GM13977 (cell line): ENCODE measurements around the gene TBC1D22A.

Experiments used
- DNase-seq: peaks from one replicate; pipeline ENCODE4 v3.0.0; 2012; ENCODE audit warnings: low spot score
- CTCF ChIP-seq: IDR thresholded peaks from 2 replicates; pipeline ENCODE4 v1.5.1; 2012; ENCODE audit warnings: mild to moderate bottlenecking, control low read depth; ENCODE audit not compliant: insufficient read depth; ENCODE audit errors: extremely low read depth, missing control alignments
- in situ Hi-C: fragments of 300-500 bp; cut with MboI; formaldehyde crosslinking; loops from one replicate; pipeline ENCODE4 v1.12.0; 2022; ENCODE audit warnings: low sequenced_read_pairs, low pct_unique_long_range_greater_than_20kb, mixed read lengths, inconsistent platforms; ENCODE audit not compliant: unreplicated experiment

Gene TBC1D22A

DNA sequence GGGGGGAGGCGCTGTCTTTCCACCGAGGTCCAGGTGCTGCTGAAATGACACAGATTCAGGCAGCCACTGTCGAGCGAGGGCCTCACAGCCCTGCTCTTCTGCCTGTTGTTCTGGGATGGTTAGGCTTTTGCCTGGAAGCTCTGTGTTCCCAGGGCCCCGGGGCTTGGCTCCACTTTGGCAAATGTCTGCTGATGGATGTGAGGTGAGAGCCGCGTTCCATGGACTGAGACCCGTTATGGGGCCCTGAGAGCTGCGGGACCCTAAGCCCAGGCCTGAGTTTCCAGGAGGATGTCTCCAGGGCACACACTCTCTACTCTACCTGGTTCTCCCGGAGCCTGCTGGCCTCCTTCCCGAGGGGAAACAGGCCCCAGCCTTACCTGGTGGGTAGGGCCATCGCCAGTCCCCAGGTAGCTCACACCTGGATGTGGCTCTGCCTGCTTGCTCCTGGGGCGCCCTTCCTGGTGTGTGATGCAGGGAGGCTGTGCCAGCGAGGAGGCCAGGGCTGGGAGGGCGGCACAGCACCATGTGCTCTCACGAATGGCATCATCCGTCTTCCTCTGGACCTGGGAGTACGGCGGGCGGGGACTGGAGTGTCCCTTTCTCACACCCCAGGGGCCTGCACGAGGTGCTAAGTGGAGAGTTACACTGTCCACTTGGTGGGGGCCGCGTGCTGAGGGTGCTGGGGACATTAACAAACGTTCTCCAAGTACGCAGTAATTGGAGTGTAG, 435.5 kb downstream of the TBC1D22A start:
- no peak for TF ChIP-seq CTCF
- in situ Hi-C loops, result no loop called here
- DNase-seq, result no peak

DNA sequence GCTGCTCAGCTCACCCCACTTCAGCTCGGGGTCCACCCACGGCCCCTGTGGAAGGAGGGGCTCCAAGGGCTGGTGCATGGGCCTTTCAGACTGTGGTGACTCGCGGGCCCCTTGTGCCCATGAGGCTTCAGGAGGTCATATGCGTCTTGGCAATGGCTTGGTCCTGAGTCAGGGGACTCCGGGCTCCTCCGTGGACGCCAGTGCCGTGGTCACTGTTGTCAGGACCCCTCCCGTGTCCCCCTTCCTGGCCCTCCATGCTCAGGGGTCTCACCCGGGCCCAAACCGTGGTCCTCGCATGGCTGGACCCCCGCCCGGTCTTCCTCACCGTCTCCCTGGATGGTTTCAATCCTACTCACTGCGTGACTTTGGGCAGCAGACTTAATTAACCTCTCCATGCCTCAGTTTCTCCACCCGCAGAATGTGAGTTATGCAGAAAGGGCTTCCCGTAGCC, 436.4 kb downstream of the TBC1D22A start:
- no peak for DNase-seq
- TF ChIP-seq CTCF, result no peak
- in situ Hi-C loops, result no loop called here

GRCh38 chr22:47199261-47199978, 437.0 kb downstream of the TBC1D22A start:
- DNase-seq, result no peak
- in situ Hi-C loops, result no loop called here
- TF ChIP-seq CTCF, result no peak

GRCh38 chr22:47199979-47200272, 437.5 kb downstream of the TBC1D22A start:
- no peak for TF ChIP-seq CTCF
- in situ Hi-C loops, result loop anchor here (25.0 kb wide), 1 partner anchor 1287 kb away; a partner anchor contains a TSS
- DNase-seq, result no peak

- no peak for TF ChIP-seq CTCF
- no peak for DNase-seq
- in situ Hi-C loops, result loop anchor here (25.0 kb wide), 1 partner anchor 1287 kb away; a partner anchor contains a TSS
These were observed 438.0 kb downstream of the TBC1D22A start for GRCh38 chr22:47200273-47201051.

GRCh38 chr22:47201186-47201995, 438.9 kb downstream of the TBC1D22A start:
- DNase-seq, result no peak
- in situ Hi-C loops, result loop anchor here (25.0 kb wide), 1 partner anchor 1286 kb away; a partner anchor contains a TSS
- no peak for TF ChIP-seq CTCF
